ENCODE data around the gene TMC3. TPM values are rescaled to one million over a fixed set of nuclear protein-coding genes. Genes with fewer than 3 reads are reported as not detected.

Gene TMC3
- total and polyA plus RNA-seq, 7 donors, result 0.25 to 0.82 (median 0.68) TPM; not detected in 2

DNA sequence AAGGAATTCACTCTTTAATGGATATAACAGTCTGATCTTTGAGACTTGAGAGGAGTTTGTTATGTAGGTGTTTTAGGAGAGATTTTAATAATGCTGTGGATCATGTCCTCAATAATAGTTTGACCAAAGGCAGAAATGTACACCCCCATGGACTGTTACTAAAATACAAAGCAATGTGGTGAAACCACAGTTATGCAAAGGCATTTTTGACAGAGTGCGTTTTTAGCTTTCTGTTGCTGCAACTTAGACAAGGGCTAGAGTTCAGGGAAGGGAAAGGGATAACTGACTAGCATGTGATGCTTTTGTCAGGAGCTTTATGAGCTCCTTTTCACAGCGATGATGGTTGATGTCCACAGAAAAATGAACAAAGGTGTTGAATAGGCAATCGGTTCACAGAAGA lies 46.5 kb downstream of the TMC3 start:
- no peak overlapping the region for H3K4me3 ChIP-seq
- H3K9me3 ChIP-seq, result no peaks in the 10 kb centered on the region
- no peaks in the 10 kb centered on the region for H3K36me3 ChIP-seq
- H3K27me3 ChIP-seq, result no peaks in the 10 kb centered on the region
- intact Hi-C loops (cut with DNase I), result loop anchor here (10.0 kb wide), 1 partner anchor 323 kb away; the partner anchor contains the start of gene TLNRD1
- no peak for DNase-seq
- H3K27ac ChIP-seq, result no peak overlapping the region
- TF ChIP-seq POLR2AphosphoS5 (IDR thresholded peaks at IDR 0.05), result no peak
- no peak for TF ChIP-seq EP300 (IDR thresholded peaks at IDR 0.05)
- TF ChIP-seq, protein P1, sequence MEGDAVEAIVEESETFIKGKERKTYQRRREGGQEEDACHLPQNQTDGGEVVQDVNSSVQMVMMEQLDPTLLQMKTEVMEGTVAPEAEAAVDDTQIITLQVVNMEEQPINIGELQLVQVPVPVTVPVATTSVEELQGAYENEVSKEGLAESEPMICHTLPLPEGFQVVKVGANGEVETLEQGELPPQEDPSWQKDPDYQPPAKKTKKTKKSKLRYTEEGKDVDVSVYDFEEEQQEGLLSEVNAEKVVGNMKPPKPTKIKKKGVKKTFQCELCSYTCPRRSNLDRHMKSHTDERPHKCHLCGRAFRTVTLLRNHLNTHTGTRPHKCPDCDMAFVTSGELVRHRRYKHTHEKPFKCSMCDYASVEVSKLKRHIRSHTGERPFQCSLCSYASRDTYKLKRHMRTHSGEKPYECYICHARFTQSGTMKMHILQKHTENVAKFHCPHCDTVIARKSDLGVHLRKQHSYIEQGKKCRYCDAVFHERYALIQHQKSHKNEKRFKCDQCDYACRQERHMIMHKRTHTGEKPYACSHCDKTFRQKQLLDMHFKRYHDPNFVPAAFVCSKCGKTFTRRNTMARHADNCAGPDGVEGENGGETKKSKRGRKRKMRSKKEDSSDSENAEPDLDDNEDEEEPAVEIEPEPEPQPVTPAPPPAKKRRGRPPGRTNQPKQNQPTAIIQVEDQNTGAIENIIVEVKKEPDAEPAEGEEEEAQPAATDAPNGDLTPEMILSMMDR (IDR thresholded peaks at IDR 0.05), result no peak
- TF ChIP-seq POLR2A (IDR thresholded peaks at IDR 0.05), result no peak
- WGBS, 2 donors, result 83 to 84% methylated on average over 3 of the region's 3 CpGs
- H3K4me1 ChIP-seq, result peaks cover 0 to 18% (median 6%) of the 10 kb centered on the region in 4 donors

DNA sequence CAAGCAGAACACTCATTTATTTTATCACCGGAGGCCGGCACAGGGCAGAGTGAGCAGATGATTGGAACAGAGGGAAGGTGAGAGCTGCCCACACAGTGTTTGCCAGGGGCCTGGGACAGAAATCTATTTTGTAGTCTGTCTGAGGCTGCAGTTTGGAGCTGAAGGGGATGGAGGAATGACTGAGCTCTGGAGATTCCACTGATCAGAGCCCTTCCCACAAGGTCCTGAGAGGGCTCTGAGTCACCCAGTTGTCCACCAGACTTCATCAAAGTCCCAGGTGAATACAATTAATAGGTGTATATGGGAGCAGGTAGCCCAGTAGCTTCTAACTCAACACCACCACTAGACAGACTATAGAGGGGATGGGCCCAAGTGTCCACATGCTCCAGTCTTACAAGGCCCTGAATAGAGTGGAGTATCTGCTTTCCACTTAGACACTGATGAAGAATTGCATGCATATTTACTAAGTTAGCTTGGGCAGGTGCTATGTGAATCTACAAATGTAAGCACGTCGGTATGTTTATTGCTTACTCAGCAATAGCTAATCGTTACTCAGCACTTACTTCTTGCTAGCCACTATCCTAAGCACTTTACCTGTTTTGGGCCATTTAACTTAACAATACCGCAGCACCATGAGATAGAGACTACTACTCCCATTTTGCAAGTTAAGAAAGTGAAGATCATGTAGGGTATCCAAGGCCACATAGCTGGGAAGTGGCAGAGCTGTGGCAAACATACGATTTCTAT lies 47.4 kb downstream of the TMC3 start:
- Histone ChIP-seq H3K27me3 (no peaks in the 10 kb centered on the region), H3K4me3 (no peak overlapping the region), H3K27ac (no peak overlapping the region), H3K9me3 (no peaks in the 10 kb centered on the region), H3K36me3 (no peaks in the 10 kb centered on the region), H3K4me1 (peaks cover 0 to 20% (median 6%) of the 10 kb centered on the region in 4 donors)
- intact Hi-C loops (cut with DNase I), result loop anchor here (10.0 kb wide), 1 partner anchor 322 kb away; the partner anchor contains the start of gene TLNRD1
- WGBS, 2 donors, result 85 to 92% methylated on average over 7 of the region's 7 CpGs
- DNase-seq, result no peak
- no peak for TF ChIP-seq POLR2A (IDR thresholded peaks at IDR 0.05)
- TF ChIP-seq, protein P1 (IDR thresholded peaks at IDR 0.05), result no peak
- TF ChIP-seq EP300 (IDR thresholded peaks at IDR 0.05), result no peak
- no peak for TF ChIP-seq POLR2AphosphoS5 (IDR thresholded peaks at IDR 0.05)

DNA sequence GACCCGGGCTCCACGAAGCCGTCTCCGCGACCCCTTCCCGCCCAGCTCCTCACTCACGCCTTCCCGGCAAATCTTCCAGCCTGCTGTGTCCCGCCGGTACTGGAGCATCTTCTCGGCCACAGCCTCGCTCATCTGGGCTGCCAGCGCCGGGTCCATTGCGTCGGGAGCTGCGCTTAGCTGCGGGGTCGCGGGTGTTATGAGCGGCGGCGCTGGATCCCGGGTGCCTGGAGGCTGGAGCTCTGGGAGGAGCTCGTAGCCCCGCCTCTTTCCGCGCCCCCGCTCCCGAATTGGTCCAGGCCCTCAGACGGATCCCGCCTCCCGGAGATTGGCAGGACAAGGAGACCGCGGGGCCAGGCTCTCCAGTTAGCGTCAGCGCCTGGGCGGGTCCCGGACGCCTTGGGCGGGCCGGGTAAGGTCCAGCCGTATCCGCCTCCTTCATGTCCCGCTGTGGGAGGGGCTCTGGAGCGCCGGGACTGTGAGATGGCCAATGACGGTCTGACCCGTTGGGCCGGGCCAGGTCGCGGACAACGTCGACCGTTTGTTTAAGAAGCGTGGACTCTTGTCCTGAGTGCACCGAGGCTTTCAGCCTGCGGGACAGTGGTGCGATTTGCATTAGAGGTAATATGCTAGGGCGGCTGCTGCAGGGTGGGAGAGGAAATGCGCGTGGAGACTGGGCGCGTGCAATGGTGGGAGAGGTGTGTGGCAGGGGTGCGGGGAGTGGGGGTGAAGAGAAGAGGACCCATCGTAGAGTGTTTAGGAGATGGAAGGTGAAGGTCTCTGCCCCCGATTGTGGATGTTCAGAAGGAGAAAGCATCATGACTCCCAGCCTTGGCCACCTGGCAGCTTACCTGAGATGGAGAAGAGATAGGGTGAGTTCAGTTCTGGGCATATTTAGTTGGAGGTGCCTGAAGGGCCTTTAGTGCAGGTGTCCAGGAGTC lies 49.8 kb downstream of the TMC3 start, which contains the start of gene STARD5:
Gene STARD5, minus strand, starts transcription at position 198 of the 938 bp plus-strand sequence. Its CDS starts 42 bp downstream, at position 156.
- Histone ChIP-seq H3K9me3 (no peaks in the 10 kb centered on the region), H3K27me3 (no peaks in the 10 kb centered on the region), H3K27ac (peak within 1 kb of the TSS; percentile 71 to 81 (median 76)), H3K4me3 (peak within 1 kb of the TSS; percentile 57 to 79 (median 72)), H3K4me1 (peaks cover 0 to 20% (median 6%) of the 10 kb centered on the region in 4 donors), H3K36me3 (peaks cover 0 to 3% (median under 1%) of the 10 kb centered on the region in 4 donors)
- peak; percentile 72 to 88 (median 84) for TF ChIP-seq POLR2AphosphoS5 (IDR thresholded peaks at IDR 0.05)
- no peak for TF ChIP-seq EP300 (IDR thresholded peaks at IDR 0.05)
- TF ChIP-seq, protein P1 (IDR thresholded peaks at IDR 0.05), result no peak
- TF ChIP-seq POLR2A (IDR thresholded peaks at IDR 0.05), result peak; percentile 36 to 89
- intact Hi-C loops (cut with DNase I), result loop anchor here (5.0 to 10.0 kb wide), 2 partner anchors 319 to 723 kb away; partner anchors contain the start of genes MEX3B and TLNRD1
- WGBS, 2 donors, result 0 to 1% methylated on average over 67 of the region's 67 CpGs
- peak; percentile 99 for DNase-seq

DNA sequence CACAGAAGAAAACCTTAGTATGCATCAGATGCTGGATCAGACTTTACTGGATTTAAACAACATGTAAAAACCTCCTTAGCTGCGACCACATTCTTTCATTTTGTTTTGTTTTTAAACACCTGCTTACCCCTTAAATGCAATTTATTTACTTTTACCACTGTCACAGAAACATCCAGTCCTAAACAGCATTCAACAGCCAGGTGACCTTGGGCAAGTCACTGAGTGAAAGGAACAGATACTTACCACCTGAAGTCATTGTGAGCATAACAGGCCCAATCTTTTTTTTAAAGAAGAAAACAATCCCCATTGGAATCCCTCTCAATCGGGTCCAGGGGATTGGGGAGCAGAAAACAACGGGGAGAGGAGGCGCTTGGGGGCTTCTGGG lies 50.5 kb downstream of the TMC3 start:
- TF ChIP-seq EP300 (IDR thresholded peaks at IDR 0.05) (no peak), POLR2AphosphoS5 (IDR thresholded peaks at IDR 0.05) (no peak), POLR2A (IDR thresholded peaks at IDR 0.05) (no peak)
- TF ChIP-seq, protein P1 (IDR thresholded peaks at IDR 0.05), result no peak
- H3K27me3 ChIP-seq, result no peaks in the 10 kb centered on the region
- peaks cover 0 to 20% (median 6%) of the 10 kb centered on the region in 4 donors for H3K4me1 ChIP-seq
- peak overlapping the region; percentile 57 to 79 (median 72) for H3K4me3 ChIP-seq
- no peak for DNase-seq
- no peaks in the 10 kb centered on the region for H3K9me3 ChIP-seq
- intact Hi-C loops (cut with DNase I), result loop anchor here (5.0 to 10.0 kb wide), 2 partner anchors 319 to 724 kb away; partner anchors contain the start of genes MEX3B and TLNRD1
- WGBS, 2 donors, result 2 to 11% methylated on average over 4 of the region's 4 CpGs
- H3K36me3 ChIP-seq, result peaks cover 0 to 9% (median 2%) of the 10 kb centered on the region in 4 donors
- peak overlapping the region; percentile 71 to 81 (median 76) for H3K27ac ChIP-seq

Measured in sigmoid colon (tissue), 7 donors.